ENCODE results near the gene CEACAM7. TPM values are rescaled to one million over a fixed set of nuclear protein-coding genes. Genes with fewer than 3 reads are reported as not detected.

CEACAM7 gene
- total RNA-seq, 2 experiments from 2014 or later = not detected

GRCh38 chr19:41638641-41639081 lies 49.4 kb downstream of the CEACAM7 start:
- H3K27me3 Mint-ChIP-seq (ENCODE audit: low read depth) = no peaks in the 10 kb centered on the region
- CTCF ChIA-PET = interaction anchor here (0.6 to 4.5 kb wide), 6 partner anchors 9 to 154 kb away, joined by 3 to 36 read pairs (median 4); no protein-coding TSS in a partner anchor
- peaks cover 11% of the 10 kb centered on the region for H3K9me3 Mint-ChIP-seq
- DNase-seq = no peak
- H3K4me1 Mint-ChIP-seq (ENCODE audit: low read depth) = peaks cover 29% of the 10 kb centered on the region
- no peaks in the 10 kb centered on the region for H3K36me3 Mint-ChIP-seq (ENCODE audit: low read depth)
- H3K27ac Mint-ChIP-seq = no peak overlapping the region
- no peak overlapping the region for H3K4me3 Mint-ChIP-seq
- intact Hi-C loops (cut with micrococcal nuclease) = no loop called here

DNA sequence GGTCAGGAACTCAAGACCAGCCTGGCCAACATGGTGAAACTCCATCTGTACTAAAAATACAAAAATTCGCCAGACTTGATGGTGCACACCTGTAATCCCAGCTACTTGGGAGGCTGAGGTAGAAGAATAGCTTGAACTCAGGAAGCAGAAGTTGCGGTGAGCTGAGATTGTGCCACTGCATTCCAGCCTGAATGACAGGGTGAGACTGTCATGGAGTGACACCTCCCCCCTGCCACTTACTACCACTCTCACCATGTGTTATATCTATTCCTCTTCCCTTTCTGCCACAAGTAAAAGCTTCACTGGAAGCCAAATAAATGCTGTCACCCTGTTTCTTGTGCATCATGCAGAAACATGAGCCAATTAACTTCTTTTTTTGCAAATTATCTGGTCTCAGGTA lies 50.6 kb downstream of the CEACAM7 start:
- no peak overlapping the region for H3K4me3 Mint-ChIP-seq
- DNase-seq = no peak
- no peaks in the 10 kb centered on the region for H3K27me3 Mint-ChIP-seq (ENCODE audit: low read depth)
- peaks cover 29% of the 10 kb centered on the region for H3K4me1 Mint-ChIP-seq (ENCODE audit: low read depth)
- intact Hi-C loops (cut with micrococcal nuclease) = no loop called here
- no peak overlapping the region for H3K27ac Mint-ChIP-seq
- peaks cover 11% of the 10 kb centered on the region for H3K9me3 Mint-ChIP-seq
- CTCF ChIA-PET = interaction anchor here (0.6 to 4.5 kb wide), 4 partner anchors 10 to 155 kb away, joined by 3 to 36 read pairs (median 12); no protein-coding TSS in a partner anchor
- H3K36me3 Mint-ChIP-seq (ENCODE audit: low read depth) = no peaks in the 10 kb centered on the region

DNA sequence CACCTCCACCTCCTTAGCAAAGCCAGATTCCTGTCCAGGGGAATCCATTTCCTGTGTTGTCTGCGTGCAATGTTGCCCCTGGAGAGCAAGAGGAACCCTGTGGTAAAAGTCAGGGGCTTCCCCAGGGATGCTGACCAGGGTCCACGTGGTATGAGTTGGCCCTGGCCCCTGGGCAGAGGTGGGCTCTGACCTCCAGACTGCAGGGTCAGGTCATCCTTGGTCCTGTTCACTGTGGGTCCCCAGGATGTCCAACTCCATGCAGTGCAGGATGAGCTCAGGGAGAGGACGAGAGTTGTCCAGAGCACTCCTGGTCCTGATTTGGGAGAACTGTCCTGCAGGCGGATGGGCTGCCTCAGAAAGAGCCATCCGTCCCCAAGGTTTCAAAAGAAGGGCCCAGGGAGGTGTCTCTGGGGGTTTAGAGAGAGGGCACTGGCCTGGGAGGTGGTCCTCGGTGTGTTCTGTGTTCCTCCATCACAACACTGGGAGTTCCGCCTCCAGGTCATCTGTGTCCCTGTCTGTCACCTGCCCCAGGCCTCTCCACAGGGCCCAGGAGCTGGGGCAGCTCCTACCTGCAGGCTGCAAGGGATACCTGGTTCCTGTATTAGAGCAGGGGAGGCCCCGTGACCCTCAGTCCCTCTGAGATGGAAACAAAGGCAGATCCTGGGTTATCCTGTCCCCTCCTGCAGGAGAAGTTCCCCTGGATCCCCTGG lies 59.9 kb downstream of the CEACAM7 start:
- H3K4me3 Mint-ChIP-seq = no peak overlapping the region
- H3K27ac Mint-ChIP-seq = no peak overlapping the region
- CTCF ChIA-PET = interaction anchor here (0.6 kb wide), 1 partner anchor 176 kb away, joined by 3 read pairs; no protein-coding TSS in a partner anchor
- H3K27me3 Mint-ChIP-seq (ENCODE audit: low read depth) = peaks cover 11% of the 10 kb centered on the region
- no peaks in the 10 kb centered on the region for H3K4me1 Mint-ChIP-seq (ENCODE audit: low read depth)
- H3K9me3 Mint-ChIP-seq = peaks cover 14% of the 10 kb centered on the region
- intact Hi-C loops (cut with micrococcal nuclease) = no loop called here
- H3K36me3 Mint-ChIP-seq (ENCODE audit: low read depth) = no peaks in the 10 kb centered on the region
- no peak for DNase-seq

DNA sequence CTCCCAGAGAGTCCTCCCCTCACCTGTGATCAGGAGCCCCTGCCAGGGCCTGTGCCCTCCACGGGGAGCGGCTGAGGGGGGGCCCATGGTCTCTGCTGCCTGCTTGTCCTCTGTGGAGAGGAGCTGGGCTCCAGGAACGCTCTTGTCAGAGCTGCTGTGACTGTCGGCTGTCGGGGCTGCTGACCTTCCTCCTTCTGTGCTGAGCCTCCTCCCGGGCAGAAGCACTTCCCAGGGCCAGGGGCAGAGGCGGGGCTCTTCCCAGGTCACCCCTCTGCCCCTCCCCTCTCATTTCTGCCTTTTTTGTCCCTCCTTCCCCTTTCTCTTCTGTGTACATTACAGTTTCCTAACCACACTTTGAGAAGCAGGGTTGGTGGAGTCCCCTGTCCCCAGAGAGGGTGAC lies 61.2 kb downstream of the CEACAM7 start, which contains the start of gene CEACAM4:
CEACAM4 (minus strand) TSS at position 198 of the 400 bp plus-strand sequence; CDS start at position 87, 111 bp downstream.
- Mint-ChIP-seq H3K4me1 (ENCODE audit: low read depth) (no peaks in the 10 kb centered on the region), H3K27me3 (ENCODE audit: low read depth) (peaks cover 11% of the 10 kb centered on the region), H3K27ac (no peak within 1 kb of the TSS), H3K36me3 (ENCODE audit: low read depth) (no peaks in the 10 kb centered on the region), H3K9me3 (peaks cover 14% of the 10 kb centered on the region), H3K4me3 (no peak within 1 kb of the TSS)
- CTCF ChIA-PET = no interaction called here
- intact Hi-C loops (cut with micrococcal nuclease) = no loop called here
- no peak for DNase-seq

GRCh38 chr19:41626278-41626677 lies 61.8 kb downstream of the CEACAM7 start:
- Mint-ChIP-seq H3K36me3 (ENCODE audit: low read depth) (no peaks in the 10 kb centered on the region), H3K4me3 (no peak overlapping the region), H3K27me3 (ENCODE audit: low read depth) (peaks cover 11% of the 10 kb centered on the region), H3K4me1 (ENCODE audit: low read depth) (no peaks in the 10 kb centered on the region), H3K27ac (no peak overlapping the region), H3K9me3 (peaks cover 11% of the 10 kb centered on the region)
- CTCF ChIA-PET = no interaction called here
- intact Hi-C loops (cut with micrococcal nuclease) = no loop called here
- no peak for DNase-seq

GRCh38 chr19:41624937-41625336 lies 63.1 kb downstream of the CEACAM7 start:
- CTCF ChIA-PET = interaction anchor here (1.3 kb wide), 1 partner anchor 17 kb away, joined by 3 read pairs; no protein-coding TSS in a partner anchor
- Mint-ChIP-seq H3K4me3 (no peak overlapping the region), H3K27ac (no peak overlapping the region), H3K36me3 (ENCODE audit: low read depth) (no peaks in the 10 kb centered on the region), H3K27me3 (ENCODE audit: low read depth) (peaks cover 4% of the 10 kb centered on the region), H3K9me3 (peaks cover 1% of the 10 kb centered on the region), H3K4me1 (ENCODE audit: low read depth) (no peaks in the 10 kb centered on the region)
- no peak for DNase-seq
- intact Hi-C loops (cut with micrococcal nuclease) = no loop called here

DNA sequence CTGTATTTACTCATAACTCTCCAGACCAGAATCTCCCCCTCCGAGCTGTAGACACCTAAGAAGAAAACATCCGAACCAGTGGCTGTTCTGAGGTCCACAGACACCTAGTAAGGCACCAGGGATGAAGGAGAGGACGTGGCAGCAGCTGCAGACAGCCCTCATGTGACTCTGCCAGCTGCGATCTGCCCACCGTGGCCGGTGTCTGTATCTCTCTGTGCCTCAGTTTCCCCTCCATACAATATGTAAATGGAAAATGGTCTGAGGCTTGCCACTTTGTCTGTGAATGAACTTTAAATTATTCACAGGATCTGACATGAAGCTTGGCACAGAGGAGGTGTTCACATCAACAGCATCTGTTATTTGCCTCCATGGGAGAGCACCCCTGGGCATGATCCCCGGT lies 63.6 kb downstream of the CEACAM7 start:
- no peaks in the 10 kb centered on the region for H3K4me1 Mint-ChIP-seq (ENCODE audit: low read depth)
- no peak for DNase-seq
- CTCF ChIA-PET = interaction anchor here (1.3 kb wide), 1 partner anchor 18 kb away, joined by 3 read pairs; no protein-coding TSS in a partner anchor
- H3K27ac Mint-ChIP-seq = no peak overlapping the region
- H3K27me3 Mint-ChIP-seq (ENCODE audit: low read depth) = peaks cover 4% of the 10 kb centered on the region
- intact Hi-C loops (cut with micrococcal nuclease) = no loop called here
- H3K36me3 Mint-ChIP-seq (ENCODE audit: low read depth) = no peaks in the 10 kb centered on the region
- H3K9me3 Mint-ChIP-seq = no peaks in the 10 kb centered on the region
- no peak overlapping the region for H3K4me3 Mint-ChIP-seq

- Mint-ChIP-seq H3K27ac (no peak overlapping the region), H3K4me3 (no peak overlapping the region), H3K36me3 (ENCODE audit: low read depth) (no peaks in the 10 kb centered on the region), H3K9me3 (no peaks in the 10 kb centered on the region), H3K4me1 (ENCODE audit: low read depth) (no peaks in the 10 kb centered on the region), H3K27me3 (ENCODE audit: low read depth) (peaks cover 4% of the 10 kb centered on the region)
- DNase-seq = no peak
- CTCF ChIA-PET = interaction anchor here (0.6 kb wide), 1 partner anchor 146 kb away, joined by 3 read pairs; no protein-coding TSS in a partner anchor
- intact Hi-C loops (cut with micrococcal nuclease) = no loop called here
Observed at GRCh38 chr19:41623360-41623759, 64.7 kb downstream of the CEACAM7 start.

Other genes starting within 250 kb of the CEACAM7 start
- 10 to 100 TPM; 51.5 to 53.8 TPM for gene DMAC2, start 248.4 kb downstream of the CEACAM7 start, total RNA-seq
- not detected for gene ERICH4, start 245.1 kb downstream of the CEACAM7 start, total RNA-seq
- gene CEACAM21, start 112.1 kb downstream of the CEACAM7 start, total RNA-seq = 10 to 100 TPM; 32.2 to 33.6 TPM
- not detected for gene CEACAM4, start 61.2 kb downstream of the CEACAM7 start, total RNA-seq
- gene CEACAM5, start 20.4 kb upstream of the CEACAM7 start, total RNA-seq = not detected
- not detected for gene CEACAM6, start 67.3 kb upstream of the CEACAM7 start, total RNA-seq
- not detected for gene CEACAM3, start 108.3 kb upstream of the CEACAM7 start, total RNA-seq
- not detected for gene LYPD4, start 156.4 kb upstream of the CEACAM7 start, total RNA-seq
- not detected for gene DMRTC2, start 156.8 kb upstream of the CEACAM7 start, total RNA-seq
- gene RPS19, start 172.0 kb upstream of the CEACAM7 start, total RNA-seq = 1,000 to 10,000 TPM; 4,092 to 4,109 TPM
- gene CD79A, start 189.0 kb upstream of the CEACAM7 start, total RNA-seq = 1 to 10 TPM; 2.5 to 2.7 TPM
- 100 to 1,000 TPM; 246 to 260 TPM for gene ARHGEF1, start 194.9 kb upstream of the CEACAM7 start, total RNA-seq
- 1 to 10 TPM in 1 of 2 experiments, under 1 TPM in 1; 0.99 to 1.3 TPM for gene ERFL, start 240.2 kb upstream of the CEACAM7 start, total RNA-seq

All from activated naive CD4-positive, alpha-beta T cell treated with anti-CD3 and anti-CD28 coated beads for 36 hours (primary cell).